Adrenal gland (tissue), 12 donors: ENCODE results near the gene IPP. TPM values are rescaled to one million over a fixed set of nuclear protein-coding genes. Genes with fewer than 3 reads are reported as not detected.
"Not testable (repeated sequence)": the region's sequence is repeated elsewhere in the genome, so short reads cannot be mapped to it uniquely, and the experiment has no call there.

Source experiments
- DNase-seq, 7 donors: peaks; one replicate each; pipeline ENCODE4 v3.0.0-alpha.2; 2019 to 2020
- H3K27ac ChIP-seq, 5 donors: fragments of 200-600 bp; sonication (generic) in 4 of 5; 1 replicate in 3 of 5; 2 replicates in 2 of 5; pipeline versions ENCODE4 v1.5.1 to v1.8.0; 2016 to 2020; ENCODE audit warnings: mild to moderate bottlenecking in 1 of 5
- H3K27me3 ChIP-seq: fragments of 200-600 bp; 2 replicates; pipeline ENCODE4 v1.8.0; 2021
- H3K36me3 ChIP-seq, 2 donors: fragments of 200-600 bp; replicated peaks in 1 of 2; 1 replicate in 1 of 2; 2 replicates in 1 of 2; pipeline versions ENCODE4 v1.5.1 to v1.8.0; 2018 to 2022
- H3K4me1 ChIP-seq, 2 donors: fragments of 200-600 bp; replicated peaks in 1 of 2; 1 replicate in 1 of 2; 2 replicates in 1 of 2; pipeline versions ENCODE4 v1.5.1 to v1.8.0; 2018 to 2021
- H3K4me3 ChIP-seq, 4 donors: fragments of 200-600 bp; sonication (generic) in 3 of 4; one replicate each; pipeline ENCODE4 v1.5.1; 2016 to 2018
- H3K9me3 ChIP-seq, 3 donors: fragments of 200-600 bp; sonication (generic) in 1 of 3; replicated peaks in 1 of 3; 1 replicate in 2 of 3; 2 replicates in 1 of 3; pipeline versions ENCODE4 v1.5.1 to v1.8.0; 2016 to 2021
- POLR2A ChIP-seq, 2 donors: fragments of 450-650 bp; IDR thresholded peaks; one replicate each; pipeline ENCODE4 v1.6.1; 2017; ENCODE audit warnings: antibody characterized with exemption in 2 of 2, mild to moderate bottlenecking in 2 of 2, moderate library complexity in 1 of 2
- WGBS, 4 donors: extraction: QIAGEN DNeasy Blood & Tissue Kit in 2 of 4; methylation state at CpG; one replicate each; pipeline versions ENCODE4 v1.1.5 to v1.1.7; 2013 to 2017; 5-methylcytosine and 5-hydroxymethylcytosine counted together
- intact Hi-C, 2 donors: fragments of 100-400 bp; cut with DNase I; formaldehyde crosslinking; loops; one replicate each; pipeline versions ENCODE4 v1.14.1 to v1.15.0; 2022 to 2023
- polyA plus RNA-seq, 3 donors: library from polyadenylated mRNA; stranded (reverse); fragments of 200-250 nt in 2 of 3; fragments of 350-450 nt in 1 of 3; fragmentation: Illumina TruSeq in 1 of 3; extraction: RNeasy Lipid Tissue Mini Kit (QIAGEN cat#74804) in 1 of 3; gene quantifications; one replicate each; pipeline ENCODE4 v1.2.3, GENCODE V29; 2013 to 2014
- total RNA-seq, 9 donors: library from RNA; depleted of rRNA in 4 of 9; stranded (reverse); fragments of >200 nt in 4 of 9; fragments of 120-200 nt in 1 of 9; fragmentation: NEBNext Ultra II Directional in 1 of 9; extraction: Animal tissue kit (Norgen Biotek cat#: 25700) in 1 of 9; gene quantifications; one replicate each; pipeline versions ENCODE4 v1.1.0 to v1.2.4, GENCODE V29; 2013 to 2023
- TF ChIP-seq, protein P1 (sequence below), 6 experiments: fragments of 450-650 bp in 4 of 6; fragments of 200-600 bp in 2 of 6; sonication (generic) in 1 of 6; IDR thresholded peaks; 1 replicate in 5 of 6; 2 replicates in 1 of 6; pipeline versions ENCODE4 v1.5.1 to v1.8.0; 2016 to 2021; ENCODE audit warnings: antibody characterized with exemption in 6 of 6, mild to moderate bottlenecking in 2 of 6, moderate library complexity in 1 of 6
- donor health status: healthy with polysubstance abuse.
- donor health status: Bipolar disorder and iron deficiency.
- donor health status: DM: yes; HTN: yes; CAD: no.
- donor health status: DM: no; HTN: no; CAD: no.
- donor health status: DM: no; HTN: no; CAD: no.
- donor health status: DM: yes; HTN: yes; CAD: no.

Gene IPP
- total and polyA plus RNA-seq, 12 donors = 2.8 to 23.9 (median 11.3) TPM

GRCh38 chr1:45739137-45739536 is 11.3 kb downstream of the IPP start:
- Histone ChIP-seq H3K27me3 (no peaks in the 10 kb centered on the region), H3K9me3 (no peaks in the 10 kb centered on the region), H3K4me1 (no peaks in the 10 kb centered on the region), H3K36me3 (no peaks in the 10 kb centered on the region), H3K27ac (no peak overlapping the region), H3K4me3 (no peak overlapping the region)
- no peak for TF ChIP-seq POLR2A (IDR thresholded peaks at IDR 0.05)
- TF ChIP-seq, protein P1, sequence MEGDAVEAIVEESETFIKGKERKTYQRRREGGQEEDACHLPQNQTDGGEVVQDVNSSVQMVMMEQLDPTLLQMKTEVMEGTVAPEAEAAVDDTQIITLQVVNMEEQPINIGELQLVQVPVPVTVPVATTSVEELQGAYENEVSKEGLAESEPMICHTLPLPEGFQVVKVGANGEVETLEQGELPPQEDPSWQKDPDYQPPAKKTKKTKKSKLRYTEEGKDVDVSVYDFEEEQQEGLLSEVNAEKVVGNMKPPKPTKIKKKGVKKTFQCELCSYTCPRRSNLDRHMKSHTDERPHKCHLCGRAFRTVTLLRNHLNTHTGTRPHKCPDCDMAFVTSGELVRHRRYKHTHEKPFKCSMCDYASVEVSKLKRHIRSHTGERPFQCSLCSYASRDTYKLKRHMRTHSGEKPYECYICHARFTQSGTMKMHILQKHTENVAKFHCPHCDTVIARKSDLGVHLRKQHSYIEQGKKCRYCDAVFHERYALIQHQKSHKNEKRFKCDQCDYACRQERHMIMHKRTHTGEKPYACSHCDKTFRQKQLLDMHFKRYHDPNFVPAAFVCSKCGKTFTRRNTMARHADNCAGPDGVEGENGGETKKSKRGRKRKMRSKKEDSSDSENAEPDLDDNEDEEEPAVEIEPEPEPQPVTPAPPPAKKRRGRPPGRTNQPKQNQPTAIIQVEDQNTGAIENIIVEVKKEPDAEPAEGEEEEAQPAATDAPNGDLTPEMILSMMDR (IDR thresholded peaks at IDR 0.05) = no peak
- intact Hi-C loops = no loop called here
- DNase-seq = no peak
- 92 to 97% (median 96%) methylated on average over 4 of the region's 4 CpGs for WGBS, 4 donors

GRCh38 chr1:45730780-45731319 is 19.6 kb downstream of the IPP start:
- H3K4me1 ChIP-seq = no peaks in the 10 kb centered on the region
- WGBS, 4 donors = 91 to 100% (median 96%) methylated on average over 1 of the region's 1 CpG
- H3K4me3 ChIP-seq = no peak overlapping the region
- H3K36me3 ChIP-seq = peaks cover 0 to 10% of the 10 kb centered on the region in 2 donors
- no peak for TF ChIP-seq POLR2A (IDR thresholded peaks at IDR 0.05)
- TF ChIP-seq, protein P1 (IDR thresholded peaks at IDR 0.05) = no peak
- no peaks in the 10 kb centered on the region for H3K27me3 ChIP-seq
- intact Hi-C loops = no loop called here
- DNase-seq = no peak
- no peaks in the 10 kb centered on the region for H3K9me3 ChIP-seq
- H3K27ac ChIP-seq = no peak overlapping the region

- TF ChIP-seq, protein P1 (IDR thresholded peaks at IDR 0.05) = no peak
- no peak for TF ChIP-seq POLR2A (IDR thresholded peaks at IDR 0.05)
- no peak overlapping the region for H3K27ac ChIP-seq
- H3K36me3 ChIP-seq = peaks cover 0 to 10% of the 10 kb centered on the region in 2 donors
- H3K4me3 ChIP-seq = no peak overlapping the region
- H3K4me1 ChIP-seq = no peaks in the 10 kb centered on the region
- H3K9me3 ChIP-seq = no peaks in the 10 kb centered on the region
- intact Hi-C loops = no loop called here
- 76 to 81% (median 79%) methylated on average over 3 of the region's 3 CpGs for WGBS, 4 donors
- no peak for DNase-seq
- H3K27me3 ChIP-seq = no peaks in the 10 kb centered on the region
These were observed 20.2 kb downstream of the IPP start for GRCh38 chr1:45730075-45730779.

DNA sequence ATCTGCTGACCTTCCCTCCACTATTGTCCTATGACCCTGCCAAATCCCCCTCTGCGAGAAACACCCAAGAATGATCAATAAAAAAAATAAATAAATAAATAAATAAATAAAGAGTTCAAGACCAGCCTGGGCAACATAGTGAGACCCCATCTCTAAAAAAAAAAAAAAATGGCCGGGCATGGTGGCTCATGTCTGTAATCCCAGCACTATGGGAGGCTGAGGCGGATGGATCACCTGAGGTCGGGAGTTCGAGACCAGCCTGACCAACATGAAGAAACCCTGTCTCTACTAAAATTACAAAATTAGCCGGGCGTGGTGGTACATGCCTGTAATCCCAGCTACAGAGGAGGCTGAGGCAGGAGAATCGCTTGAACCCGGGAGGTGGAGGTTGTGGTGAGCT is 24.4 kb downstream of the IPP start:
- H3K4me1 ChIP-seq, intact Hi-C loops, H3K4me3 ChIP-seq, H3K27me3 ChIP-seq, H3K27ac ChIP-seq, H3K9me3 ChIP-seq, DNase-seq, H3K36me3 ChIP-seq: not testable (repeated sequence)
- 94 to 98% (median 96%) methylated on average over 9 of the region's 9 CpGs for WGBS, 4 donors
